GM20431 (cell line): ENCODE results near the gene SEC23IP.
"Not testable (repeated sequence)": the region's sequence is repeated elsewhere in the genome, so short reads cannot be mapped to it uniquely, and the experiment has no call there.

Experiments used
- in situ Hi-C: fragments of 300-500 bp; cut with MseI, MboI; formaldehyde crosslinking; loops from one replicate; pipeline ENCODE4 v1.15.0; 2020; ENCODE audit warnings: low sequenced_read_pairs; ENCODE audit not compliant: unreplicated experiment

Gene SEC23IP

DNA sequence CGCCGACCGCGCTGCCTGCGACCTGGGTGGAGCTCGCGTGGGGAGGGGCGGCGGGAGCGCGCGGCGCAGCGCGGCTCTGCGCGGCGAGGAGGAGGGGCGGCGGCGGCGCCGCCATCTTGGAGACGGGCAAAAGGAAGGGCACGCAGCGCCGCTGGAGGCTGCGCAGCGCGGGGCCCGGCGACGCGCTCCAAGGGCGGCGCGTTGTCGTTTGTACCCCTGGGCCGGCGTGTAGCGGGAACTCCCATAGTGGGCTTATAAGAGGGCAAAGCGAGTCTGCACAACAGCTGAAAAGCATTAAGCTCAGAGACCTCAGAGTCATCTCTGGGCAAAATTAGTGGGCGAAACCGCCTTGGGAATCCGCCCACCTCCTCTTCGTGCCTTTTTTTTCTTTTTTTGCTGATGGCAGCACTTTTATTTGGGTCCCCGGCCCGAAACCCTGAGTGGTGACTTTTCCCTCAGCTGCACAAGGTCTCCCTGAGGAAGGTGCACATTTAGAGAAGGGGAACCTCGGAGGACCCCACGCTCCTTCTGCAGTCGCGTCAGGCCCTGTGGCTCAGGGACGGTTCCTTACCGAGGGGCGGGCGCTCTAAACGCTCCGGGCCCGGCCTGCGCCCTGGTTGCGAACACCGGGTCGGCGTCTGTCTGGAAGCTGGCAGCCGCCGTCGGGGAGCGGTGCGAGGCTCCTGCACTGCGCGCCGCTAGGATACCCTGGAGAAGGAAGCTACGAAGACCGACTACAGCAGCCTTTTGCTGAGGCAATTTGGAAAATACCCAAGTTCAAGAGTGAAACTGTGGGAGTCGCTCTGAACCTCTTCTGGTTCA, 19.5 kb upstream of the SEC23IP start:
- in situ Hi-C loops: loop anchor here (25.0 kb wide), 1 partner anchor 186 kb away; no protein-coding TSS in a partner anchor

DNA sequence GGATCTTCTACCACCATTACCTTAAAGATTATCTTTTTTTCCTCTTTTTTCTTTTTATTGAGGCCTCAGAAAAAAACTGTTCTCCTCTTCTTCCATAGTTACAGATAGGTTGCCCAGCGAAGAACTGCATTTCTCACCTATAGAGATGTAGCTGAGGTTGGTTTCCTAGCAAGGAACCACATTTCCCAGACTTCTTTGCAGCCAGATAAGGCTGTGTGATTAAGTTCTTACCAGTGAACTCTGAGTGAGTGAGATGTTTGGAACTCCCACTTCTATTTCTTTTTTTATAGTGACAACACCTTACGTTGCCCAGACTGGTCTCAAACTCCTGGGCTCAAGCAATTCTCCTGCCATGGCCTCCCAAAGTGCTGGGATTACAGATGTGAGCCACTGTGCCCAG, 14.0 kb upstream of the SEC23IP start:
- in situ Hi-C loops: no loop called here

DNA sequence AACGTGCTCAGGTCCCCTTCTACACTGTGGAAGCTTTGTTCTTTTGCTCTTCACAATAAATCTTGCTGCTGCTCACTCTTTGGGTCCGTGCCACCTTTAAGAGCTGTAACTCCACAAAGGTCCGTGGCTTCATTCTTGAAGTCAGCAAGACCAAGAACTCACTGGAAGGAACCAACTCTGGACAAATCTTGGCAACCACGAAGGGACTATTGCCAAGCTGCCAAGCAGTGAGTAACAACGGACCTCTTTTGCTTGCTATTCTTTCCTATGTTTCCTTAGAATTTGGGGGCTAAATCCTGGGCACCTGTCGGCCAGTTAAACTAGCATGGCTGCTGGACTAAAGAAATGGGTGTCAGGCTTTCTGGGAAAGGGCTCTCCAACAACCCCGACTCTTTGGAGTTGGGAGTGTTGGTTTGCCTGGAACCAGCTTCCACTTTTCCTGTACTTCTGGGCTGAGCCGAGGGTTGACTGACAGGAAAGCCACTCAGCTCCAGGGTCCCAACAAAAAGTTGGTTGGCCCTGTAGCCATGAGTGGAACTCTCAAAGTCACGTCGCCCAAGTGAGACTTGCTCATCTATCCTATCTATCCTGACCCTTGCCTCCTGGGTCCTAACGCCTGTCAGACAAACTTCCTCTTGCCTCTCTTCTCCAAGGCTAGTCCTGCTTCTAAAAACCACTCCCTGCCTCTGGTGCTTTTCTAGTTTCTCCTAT, 8.5 kb upstream of the SEC23IP start:
- in situ Hi-C loops: not testable (repeated sequence)

DNA sequence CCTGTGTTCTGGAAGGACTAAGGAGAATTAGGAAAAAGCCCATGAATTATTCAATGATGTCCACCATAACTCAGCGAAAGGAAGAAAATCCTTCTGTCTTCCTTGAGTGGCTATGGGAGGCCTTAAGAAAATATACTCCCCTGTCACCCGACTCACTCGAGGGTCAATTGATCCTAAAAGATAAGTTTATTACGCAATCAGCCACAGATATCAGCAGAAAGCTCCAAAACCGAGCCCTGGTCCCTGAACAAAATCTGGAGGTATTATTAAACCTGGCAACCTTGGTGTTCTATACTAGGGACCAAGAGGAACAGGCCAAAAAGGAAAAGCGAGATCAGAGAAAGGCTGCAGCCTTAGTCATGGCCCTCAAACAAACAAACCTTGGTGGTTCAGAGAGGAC, 6.5 kb upstream of the SEC23IP start:
- in situ Hi-C loops: not testable (repeated sequence)

DNA sequence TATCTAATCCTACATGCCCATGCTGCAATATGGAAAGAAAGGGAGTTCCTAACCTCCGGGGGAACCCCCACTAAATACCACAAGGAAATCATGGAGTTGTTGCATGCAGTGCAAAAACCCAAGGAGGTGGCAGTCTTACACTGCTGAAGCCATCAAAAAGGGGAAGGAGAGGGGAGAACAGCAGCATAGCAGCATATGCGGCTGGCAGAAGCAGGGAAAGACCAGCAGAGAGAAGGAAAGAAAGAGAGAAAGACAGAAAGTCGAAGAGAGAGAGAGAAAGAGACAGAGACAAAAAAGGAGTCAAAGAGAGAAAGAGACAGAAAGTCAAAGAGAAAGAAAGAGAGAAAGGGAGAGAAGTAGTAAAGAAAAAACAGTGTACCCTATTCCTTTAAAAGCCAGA, 3.8 kb upstream of the SEC23IP start:
- in situ Hi-C loops: not testable (repeated sequence)

DNA sequence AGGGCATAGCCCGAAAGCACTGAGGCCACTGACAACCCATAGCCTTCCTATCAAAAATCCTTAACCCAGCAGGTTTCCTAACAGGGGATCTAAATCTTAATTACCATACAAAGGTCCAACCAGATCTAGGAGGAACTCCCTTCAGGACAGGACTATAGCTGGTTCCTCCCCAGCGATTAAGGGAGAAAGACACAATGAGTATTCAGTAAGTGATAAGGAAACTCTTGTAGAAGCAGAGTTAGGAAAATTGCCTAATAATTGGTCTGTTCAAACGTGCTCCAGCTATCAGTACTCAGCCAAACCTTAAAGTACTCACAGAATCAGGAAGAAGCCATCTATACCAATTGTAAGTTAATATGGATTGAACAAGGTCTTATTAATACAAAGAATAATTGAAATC, 3.3 kb upstream of the SEC23IP start:
- in situ Hi-C loops: not testable (repeated sequence)

DNA sequence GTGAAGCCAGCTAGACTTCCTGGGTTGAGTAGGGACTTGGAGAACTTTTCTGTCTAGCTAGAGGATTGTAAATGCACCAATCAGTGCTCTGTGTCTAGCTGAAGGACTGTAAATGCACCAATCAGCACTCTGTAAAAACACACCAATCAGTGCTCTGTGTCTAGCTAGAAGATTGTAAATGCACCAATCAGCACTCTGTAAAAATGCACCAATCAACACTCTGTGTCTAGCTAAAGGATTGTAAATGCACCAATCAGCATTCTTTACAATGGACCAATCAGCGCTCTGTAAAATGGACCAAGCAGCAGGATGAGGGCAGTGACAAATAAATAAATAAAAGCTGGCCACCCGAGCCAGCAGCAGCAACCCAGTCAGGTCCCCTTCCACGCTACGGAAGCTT, 2.2 kb upstream of the SEC23IP start:
- in situ Hi-C loops: not testable (repeated sequence)

DNA sequence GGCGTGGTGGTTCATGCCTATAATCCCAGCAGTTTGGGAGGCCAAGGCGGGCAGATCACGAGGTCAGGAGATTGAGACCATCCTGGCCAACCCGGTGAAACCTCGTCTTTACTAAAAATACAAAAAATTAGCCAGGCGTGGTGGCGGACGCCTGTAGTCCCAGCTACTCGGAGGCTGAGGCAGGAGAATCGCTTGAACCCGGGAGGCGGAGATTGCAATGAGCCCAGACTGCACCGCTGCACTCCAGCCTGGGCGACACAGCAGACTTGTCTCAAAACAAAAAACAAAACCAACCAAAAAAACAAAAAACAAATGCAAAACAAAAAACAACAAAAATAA, 712 bp upstream of the SEC23IP start:
- in situ Hi-C loops: not testable (repeated sequence)

DNA sequence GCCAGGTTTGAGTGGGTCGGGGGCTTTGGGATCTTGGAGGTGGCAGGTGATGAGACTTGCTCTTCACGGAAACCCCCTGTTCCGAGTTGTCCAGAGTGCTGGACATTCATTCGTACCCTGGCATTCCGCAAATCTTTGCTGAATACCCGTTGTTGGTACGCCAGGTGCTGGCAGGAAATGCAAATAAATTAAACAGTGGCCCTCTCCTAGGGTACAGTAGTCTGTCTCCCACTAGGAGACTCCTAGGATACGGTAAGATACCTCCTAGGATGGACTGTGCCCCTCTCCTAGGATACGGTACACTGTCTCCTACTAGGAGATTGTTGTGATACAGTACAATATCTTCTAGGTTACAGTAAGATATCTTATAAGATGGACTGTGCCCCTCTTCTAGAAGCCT, 544 bp downstream of the SEC23IP start:
- in situ Hi-C loops: no loop called here

DNA sequence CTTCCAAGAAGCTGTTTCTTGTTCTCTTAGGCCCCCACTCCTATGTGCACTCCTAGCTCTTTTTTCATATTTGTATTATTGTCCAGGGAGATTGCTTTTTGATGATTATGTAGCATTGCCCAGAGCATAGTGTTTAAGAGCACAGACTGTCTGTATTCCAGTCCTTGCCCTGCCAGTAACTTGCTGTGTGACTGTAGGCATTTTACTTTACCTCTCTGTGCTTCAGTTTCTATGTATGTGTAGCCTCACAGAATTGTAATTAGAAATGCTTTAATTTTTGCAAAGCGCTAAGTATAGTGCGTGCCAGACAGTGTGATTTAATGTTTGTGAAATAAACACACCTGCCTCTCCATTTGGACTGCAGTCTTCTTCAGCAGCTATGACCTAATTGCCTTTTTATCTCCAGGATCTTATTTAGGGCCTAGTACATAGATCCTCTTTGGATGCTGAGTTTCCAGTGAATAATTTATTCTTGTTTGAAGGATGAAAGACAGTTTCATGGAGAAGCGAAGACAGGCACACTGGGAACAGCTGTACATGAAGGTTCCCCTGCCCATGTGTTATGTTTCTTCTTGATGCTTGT, 1.4 kb downstream of the SEC23IP start:
- in situ Hi-C loops: no loop called here

DNA sequence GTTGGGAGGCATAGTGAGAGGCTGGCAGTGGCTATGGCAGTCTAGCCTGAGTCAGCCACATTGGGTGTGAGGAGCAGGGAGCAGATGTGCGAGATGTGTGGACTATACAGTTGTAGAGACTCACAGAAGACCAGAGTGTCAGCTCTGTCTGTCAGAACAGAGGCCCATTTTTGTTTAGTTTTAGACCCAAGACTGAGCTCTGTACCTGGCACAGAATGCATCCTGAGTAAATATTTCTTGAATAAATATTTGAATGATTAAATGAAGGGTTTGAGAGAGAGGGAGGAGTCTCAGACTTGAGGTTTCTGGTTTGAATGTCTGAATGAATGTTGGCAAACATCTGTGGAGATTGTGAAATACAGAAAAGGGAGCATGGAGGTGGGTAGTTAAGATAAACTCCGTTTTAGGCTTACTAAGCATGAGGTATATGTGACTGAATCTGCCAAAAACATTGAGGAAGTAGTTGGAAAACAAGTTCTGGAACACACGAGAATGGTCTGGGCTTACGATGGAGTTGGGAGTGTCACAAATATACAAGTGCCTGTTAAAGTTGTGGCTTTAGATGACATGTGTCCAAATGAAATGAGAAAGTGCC, 3.6 kb downstream of the SEC23IP start:
- in situ Hi-C loops: no loop called here

DNA sequence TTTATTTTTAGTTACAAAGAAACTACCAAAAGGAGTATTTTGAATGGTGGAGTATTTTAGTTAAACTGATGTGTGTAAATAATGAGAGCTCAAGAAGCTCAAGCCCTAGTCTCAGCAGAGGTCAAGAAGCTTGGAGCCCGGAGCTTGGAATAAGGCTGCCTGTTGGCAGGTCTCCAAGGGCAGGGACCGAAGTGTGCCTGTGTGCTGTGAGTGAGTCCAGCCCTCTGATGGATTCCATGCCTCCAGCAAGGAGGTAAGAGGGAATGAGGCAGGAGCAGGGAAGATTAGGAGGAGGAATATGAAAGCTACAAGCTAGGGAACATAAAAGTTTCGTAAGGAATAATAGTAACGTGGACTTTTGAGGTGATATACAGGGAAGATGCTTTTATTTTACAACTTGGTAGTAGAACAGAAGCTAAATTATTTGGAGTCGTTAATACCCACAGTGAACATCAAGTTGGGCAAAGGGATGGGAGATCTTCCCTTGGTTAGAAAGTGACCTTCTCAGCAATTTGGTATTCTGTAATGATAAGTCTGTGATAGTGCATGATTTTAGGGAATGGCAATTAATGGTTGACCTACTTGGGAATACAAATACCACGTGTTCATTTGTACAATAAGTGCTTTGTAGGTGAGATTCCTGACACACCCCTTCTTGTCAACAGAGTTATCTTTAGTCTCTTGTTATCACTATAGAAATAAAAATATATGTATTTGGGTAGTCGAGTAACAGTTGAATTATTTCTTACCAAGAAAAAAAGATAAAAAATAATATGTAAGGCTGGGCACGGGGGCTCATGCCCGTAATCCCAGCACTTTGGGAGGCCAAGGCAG, 4.6 kb downstream of the SEC23IP start:
- in situ Hi-C loops: no loop called here

DNA sequence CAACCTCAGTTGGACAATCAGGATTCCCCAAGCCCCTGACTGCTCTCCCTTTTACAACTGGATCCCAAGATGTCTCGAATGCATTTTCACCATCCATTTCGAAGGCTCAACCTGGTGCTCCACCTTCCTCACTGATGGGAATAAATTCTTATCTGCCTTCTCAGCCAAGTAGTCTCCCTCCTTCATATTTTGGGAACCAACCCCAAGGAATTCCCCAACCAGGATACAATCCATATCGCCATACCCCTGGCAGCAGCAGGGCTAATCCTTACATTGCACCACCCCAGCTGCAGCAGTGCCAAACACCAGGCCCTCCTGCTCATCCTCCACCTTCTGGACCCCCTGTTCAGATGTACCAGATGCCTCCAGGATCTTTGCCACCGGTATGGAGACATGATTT, 6.0 kb downstream of the SEC23IP start:
- in situ Hi-C loops: no loop called here

DNA sequence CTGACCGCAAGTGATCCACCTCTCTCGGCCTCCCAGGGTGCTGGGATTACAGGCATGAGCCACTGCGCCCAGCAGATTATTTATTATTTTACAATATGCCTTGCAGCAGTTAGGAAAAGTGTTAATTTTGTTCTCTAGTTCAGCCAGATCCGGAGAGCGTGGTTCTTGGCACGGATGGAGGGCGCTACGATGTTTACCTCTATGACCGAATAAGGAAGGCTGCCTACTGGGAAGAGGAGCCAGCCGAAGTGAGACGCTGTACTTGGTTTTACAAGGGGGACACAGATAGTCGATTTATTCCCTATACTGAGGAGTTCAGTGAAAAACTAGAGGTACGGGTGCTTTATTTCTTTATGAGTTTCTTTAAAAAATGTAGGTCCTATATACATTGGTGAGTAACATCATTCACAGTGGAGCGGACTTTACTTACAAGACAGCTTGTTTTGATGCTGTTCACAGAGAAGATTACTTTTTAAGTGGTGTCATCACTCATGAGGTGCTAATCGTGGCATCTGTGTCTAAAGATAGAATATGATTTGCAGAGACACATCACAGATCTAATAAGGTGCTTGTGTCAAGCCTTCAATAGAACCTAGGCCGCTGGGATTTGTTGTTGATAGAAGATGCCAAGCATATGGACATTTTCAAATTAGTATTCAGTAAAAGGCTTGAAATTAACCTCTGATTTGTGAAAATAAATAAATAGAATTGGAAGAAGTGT, 11.6 kb downstream of the SEC23IP start:
- in situ Hi-C loops: no loop called here

DNA sequence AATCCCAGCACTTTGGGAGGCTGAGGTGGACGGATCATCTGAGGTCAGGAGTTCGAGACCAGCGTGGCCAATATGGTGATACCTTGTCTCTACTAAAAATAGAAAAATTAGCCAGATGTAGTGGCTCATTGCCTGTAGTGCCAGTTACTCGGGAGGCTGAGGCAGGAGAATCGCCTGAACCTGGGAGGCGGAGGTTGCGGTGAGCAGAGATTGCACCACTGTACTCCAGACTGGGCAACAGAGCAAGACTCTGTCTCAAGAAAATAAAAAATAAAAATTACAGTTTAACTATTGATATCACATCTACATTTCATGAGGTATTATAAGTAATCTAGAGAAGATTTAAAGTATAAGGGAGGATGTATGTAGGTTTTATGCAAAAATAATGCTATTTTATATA, 15.2 kb downstream of the SEC23IP start:
- in situ Hi-C loops: not testable (repeated sequence)

DNA sequence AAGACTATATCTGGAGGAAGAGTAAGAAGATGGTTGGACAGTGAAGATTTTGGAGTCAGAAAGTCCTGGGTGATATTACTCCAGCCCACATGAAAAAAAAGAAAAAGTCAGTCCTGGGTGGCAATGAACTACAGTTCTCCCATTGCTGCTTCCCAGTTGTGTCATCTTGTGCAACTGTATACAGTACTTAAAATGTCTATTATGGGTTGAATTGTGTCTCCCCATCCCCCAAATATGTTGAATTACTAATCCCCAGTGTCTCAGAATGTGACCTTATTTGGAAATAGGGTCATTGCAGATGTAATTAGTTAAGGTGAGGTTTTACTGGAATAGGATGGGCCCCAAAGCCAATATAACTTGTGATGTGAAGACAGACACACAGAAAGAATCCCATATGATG, 15.6 kb downstream of the SEC23IP start:
- in situ Hi-C loops: no loop called here

DNA sequence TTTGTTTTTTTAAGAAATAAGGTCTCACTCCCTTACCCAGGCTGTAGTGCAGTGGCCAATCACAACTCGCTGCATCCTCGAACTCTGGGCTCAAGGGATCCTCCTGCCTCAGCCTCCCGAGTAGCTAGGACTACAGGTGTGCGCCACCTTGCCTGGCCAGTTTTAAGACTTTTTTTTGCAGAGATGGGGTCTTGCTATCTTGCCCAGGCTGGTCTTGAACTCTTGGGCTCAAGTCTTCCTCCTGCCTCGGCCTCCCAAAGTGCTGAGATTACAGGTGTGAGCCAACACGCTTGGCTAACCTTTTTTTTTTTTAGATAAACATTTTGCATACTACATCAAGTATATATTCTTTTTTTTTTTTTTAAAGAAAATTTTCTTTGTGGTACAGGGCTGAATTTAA, 18.2 kb downstream of the SEC23IP start:
- in situ Hi-C loops: no loop called here

DNA sequence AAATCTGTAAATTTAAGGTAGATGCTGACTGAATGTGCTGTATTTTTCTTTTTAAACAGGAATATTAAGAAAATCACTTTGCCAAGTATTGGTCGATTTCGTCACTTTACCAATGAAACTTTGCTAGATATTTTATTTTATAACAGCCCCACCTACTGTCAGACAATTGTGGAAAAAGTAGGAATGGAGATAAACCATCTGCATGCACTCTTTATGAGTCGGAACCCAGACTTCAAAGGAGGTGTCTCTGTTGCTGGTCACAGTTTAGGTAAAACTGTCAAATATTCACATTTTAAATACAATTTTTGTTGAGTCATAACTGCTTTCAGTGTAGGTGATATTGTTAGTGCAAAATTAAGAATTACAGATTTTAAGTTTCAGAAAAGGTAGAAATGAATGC, 25.2 kb downstream of the SEC23IP start:
- in situ Hi-C loops: no loop called here

DNA sequence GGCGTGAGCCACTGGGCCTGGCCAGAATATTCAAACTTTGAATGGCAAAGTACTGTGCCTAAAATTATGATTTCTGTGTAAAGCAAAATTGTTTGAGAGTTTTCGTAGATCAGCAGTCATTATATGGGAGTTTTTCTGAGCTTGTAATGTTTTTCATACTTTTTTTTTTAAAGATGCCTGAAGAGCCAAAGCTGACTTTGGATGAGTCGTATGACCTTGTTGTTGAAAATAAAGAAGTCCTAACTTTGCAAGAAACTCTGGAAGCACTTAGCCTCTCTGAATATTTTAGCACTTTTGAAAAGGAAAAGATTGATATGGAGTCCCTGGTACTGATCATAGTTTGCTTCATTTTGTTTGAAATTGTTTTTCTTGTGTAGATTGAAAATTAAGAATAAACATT, 26.7 kb downstream of the SEC23IP start:
- in situ Hi-C loops: no loop called here

DNA sequence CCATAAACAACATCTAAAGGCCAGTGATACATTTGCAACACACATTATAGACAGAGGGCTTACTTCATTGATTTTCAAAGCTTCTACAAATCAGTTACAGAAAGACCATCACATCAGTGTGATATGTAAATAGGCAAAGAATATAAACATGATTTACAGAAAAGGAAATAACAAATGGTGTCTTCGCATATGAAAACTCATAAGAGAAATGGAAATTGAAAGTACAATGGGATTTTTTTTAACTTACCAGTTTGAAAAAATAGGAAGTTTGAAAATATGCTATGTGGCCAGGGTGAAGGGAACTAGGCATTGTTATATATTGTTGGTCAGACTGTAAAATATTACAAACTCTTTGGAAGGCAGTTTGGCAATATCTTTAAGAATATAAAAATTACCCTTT, 27.3 kb downstream of the SEC23IP start:
- in situ Hi-C loops: no loop called here
